Stimulated activated CD4-positive, alpha-beta T cell treated with anti-CD3 and anti-CD28 coated beads, TNF-alpha, amount 100 ng/mL, for 48 hours (primary cell): Measurements from ENCODE around the gene CEACAM16.

ENCODE experiments used
- DNase-seq, 3 donors: peaks; one replicate each; pipeline ENCODE4 v3.0.0-alpha.2; 2020; ENCODE audit warnings: low read depth in 3 of 3

Gene CEACAM16

DNA sequence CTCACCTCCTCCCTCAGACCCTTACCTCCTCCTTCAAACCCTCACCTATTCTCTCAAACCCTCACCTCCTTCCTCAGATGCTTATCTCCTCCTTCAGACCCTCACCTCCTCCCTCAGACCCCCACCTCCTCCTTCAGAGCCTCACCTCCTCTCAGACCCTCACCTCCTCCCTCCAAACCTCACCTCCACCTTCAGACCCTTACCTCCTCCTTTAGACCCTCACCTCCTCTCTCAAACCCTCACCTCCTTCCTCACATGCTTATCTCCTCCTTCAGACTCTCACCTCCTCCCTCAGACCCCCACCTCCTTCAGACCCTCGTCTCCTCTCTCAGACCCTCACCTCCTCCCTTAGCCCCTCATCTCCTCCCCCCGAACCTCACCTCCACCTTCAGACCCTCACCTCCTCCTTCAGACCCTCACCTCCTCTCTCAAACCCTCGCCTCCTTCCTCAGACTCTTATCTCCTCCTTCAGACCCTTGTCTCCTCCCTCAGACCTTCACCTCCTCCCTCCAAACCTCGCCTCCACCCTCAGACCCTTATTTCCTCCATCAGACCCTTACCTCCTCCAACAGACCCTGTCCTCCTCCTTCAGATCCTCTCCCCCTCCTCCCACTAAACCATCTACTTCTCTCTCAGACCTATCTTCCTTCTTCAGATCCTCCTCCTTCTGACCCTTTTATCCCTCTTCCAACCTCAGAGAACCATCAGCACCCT, 47.1 kb downstream of the CEACAM16 start:
- no peak for DNase-seq

DNA sequence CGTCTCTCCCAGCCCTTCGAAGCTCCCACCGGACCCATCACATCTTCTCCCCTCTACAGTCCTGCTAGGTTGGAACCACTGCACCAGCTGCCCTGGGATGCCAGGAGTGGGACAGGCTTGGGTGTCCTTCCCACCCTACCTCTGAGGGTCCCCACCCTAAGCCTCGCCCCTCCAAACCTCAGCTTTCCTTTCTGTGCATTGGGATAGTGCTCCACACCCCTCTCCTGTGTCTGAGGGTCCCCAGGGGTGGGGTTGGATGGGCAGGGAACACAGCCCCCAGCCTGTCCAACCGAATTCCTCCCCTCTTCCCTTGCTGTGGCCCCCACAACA, 47.6 kb downstream of the CEACAM16 start:
- no peak for DNase-seq

DNA sequence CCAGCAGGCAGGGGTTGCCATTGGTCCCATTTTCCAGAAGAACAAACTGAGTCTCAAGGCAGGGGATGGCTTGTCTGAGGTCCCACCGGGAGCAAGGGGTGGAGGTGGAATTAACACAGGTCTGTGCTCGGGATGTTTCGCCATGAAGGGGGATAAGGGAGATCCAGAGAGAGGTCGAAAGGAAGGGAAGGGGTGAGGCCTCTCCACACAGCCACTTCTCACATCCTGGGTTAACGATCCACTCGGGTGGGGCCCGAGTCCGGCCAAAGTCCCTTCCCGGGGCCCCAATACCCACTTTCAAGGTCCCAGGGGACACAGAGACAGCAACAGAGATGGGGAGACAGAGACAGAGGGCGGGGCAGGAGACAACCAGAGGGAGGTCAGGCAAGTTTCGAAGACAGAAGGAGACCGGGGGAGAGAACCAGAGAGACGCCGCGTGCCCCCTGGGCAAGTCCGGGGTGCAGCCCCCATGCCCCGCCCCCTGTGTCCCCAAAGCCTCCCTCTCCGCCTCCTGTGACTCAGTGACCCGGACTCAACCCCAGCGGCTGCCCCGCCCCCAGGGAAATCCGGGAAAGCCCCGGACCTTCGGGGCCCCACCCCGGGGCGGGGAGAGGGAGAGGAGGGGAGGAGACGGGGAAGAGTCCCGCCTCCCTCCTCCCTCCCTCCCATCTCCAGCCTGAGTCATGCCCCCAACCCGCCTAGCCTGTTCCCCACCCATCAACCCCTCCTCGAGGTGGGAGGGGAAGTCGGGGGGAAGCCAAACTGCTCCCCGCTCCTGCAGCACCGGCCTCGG, 48.2 kb downstream of the CEACAM16 start:
- DNase-seq, result peak; percentile 85 to 94 (median 86)

DNA sequence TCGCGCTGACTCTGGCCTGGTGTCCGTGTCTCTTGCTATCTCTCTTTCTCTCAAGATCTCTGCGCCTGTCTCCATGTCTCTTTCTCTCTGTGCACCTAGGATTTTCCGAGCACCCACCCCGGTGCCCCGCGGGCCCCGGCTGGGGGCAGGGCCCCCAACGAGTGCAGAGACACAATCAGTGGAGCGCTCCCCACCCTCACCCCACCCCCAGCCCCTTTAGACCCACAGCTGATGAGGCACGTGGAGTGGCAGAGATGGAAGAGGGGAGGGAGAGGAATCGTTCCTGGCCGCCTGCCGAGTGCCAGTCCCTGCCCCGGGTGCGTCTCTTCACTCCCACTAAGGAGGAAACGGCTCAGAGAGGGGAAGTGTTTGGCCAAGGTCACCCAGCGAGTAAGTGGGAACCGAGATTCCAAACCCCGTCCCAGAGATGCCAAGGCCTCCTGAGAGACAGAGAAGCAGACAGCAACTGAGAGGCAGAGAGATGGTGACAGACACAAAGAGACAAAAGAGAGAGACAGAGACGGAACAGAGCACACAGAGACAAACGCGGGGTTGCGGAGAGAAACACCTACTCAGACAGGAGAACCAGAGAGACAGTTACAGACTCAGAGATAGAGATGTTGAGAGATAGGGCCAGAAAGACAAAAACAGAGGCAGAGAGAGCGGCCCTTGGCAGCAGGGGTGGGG, 48.9 kb downstream of the CEACAM16 start:
- peak in 1 of 3 donors; percentile 38 for DNase-seq

GRCh38 chr19:44748426-44749254, 49.7 kb downstream of the CEACAM16 start, which contains the start of gene BCL3:
TSS of gene BCL3 (plus strand) at chr19:44748708. CDS start at chr19:44748791, 83 bp downstream.
- DNase-seq, result peak in 2 of 3 donors; percentile 35 to 68

DNA sequence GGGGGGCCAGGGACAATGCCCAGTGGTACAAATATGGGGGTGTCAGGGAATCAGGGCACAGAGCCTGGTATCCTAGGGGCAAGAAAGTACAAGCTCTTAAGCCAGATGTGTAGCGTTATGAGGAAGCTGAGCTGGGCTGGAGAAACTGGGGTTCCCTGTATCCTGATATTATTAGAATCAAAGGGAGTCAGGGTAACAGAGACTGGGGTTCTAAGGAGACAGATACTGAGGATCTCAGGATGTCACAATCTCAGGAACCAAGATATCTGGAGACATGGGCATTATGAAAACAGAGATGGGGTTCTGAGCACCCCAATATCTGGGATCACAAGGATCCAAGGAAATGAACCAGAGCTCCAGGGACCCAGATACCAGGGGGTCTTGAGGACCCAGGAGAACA, 50.3 kb downstream of the CEACAM16 start:
- DNase-seq, result no peak

- DNase-seq, result no peak
Measured at GRCh38 chr19:44749994-44750393, 51.0 kb downstream of the CEACAM16 start.

DNA sequence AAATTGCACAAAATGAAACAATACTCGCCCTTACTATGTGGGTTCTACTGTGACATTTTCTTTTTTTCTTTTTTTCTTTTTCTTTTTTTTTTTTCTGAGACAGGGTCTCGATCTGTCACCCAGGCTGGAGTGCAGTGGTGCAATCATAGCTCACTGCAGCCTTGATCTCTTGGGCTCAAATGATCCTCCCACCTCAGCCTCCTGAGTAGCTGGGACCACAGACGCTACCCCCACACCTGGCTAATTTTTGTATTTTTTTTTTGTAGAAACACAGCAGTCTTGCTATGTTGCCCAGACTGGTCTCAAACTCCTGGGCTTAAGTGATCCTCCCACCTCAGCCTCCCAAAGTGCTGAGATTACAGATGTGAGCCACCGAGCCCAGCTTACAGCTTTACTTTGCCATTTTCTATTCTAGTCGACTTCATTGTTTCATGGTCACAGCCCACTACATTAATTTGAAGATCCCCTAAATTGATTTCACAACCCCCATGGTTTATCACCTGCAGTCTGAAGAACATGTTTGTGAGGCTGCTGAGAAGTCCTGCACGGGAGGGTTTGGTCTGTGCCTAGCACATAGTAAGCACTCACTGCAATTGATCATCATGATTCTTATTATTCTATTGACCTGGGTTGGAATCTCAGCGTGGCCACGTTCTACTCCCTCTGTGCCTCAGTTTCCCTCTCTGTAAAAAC, 53.3 kb downstream of the CEACAM16 start:
- no peak for DNase-seq

DNA sequence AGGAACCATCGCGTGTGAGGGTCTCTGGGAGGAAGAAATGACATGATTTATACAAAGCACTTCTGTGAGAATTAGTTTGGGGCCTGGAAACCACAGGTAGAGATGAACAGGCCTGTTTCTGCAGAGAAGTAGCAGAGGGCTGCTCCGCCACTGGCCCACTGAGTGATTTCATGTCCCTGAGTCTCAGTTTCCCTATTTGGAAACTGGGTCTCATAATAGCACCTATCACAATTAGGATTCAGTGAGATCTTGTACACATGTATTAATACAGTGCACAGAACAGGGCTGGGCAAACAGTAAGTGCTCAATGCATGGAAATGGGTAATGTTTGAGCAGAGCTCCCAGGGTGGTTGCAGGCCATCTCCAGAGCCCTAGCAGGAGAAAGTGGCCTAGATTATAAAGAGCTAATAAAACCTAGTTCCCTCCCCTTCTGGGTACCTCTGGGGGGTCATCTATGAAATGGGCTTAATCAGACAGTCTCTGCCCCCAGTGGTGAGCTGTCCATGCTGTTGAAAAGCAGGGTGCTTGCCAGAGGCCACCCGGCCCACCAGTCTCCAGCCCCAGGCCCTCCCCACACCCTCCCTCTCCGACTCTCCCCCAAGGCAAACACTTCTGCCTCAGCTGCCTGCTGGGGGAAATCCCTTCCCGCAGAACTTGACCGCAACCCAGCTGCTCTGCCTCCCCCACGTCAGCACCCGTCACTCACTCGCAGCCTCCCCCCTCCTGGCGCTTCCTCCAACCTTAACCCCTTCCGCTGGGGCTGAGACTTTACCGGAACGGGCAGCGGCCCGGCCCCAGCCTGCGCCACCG, 54.1 kb downstream of the CEACAM16 start:
- DNase-seq, result peak; percentile 90 to 94 (median 93)

DNA sequence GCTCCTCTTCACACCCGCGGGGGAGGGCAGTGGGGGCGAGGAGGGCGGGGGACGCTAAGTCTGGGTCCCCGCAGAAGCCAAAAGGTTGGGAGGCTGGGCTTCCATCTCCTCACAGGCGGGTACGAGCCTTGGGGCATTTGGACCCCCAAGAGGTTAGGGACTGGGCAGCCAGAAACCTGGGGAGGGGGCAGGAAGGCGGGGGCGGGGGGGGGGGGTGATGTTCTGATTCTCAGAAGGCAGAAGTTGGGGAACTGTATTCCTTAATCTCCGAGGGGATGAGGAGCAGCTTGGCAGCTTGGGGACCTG, 54.6 kb downstream of the CEACAM16 start:
- no peak for DNase-seq

- peak; percentile 75 to 91 (median 75) for DNase-seq
Measured at GRCh38 chr19:44753932-44754749, 55.2 kb downstream of the CEACAM16 start.

DNA sequence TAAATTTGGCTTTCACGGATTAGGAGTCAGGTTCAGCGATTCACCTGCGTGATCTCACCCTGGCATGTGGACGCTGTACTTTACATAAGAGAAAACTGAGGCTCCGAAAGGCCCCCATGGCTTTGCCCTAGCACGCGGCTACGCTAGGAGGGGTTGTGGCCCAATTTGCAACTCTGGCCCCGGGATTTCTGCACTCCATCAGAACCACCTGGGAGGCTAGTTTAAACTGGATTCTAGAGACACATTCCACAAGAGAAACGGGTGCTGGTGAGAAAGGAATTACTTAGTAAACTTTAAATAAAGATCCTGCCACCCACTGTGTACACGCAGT, 55.8 kb downstream of the CEACAM16 start:
- DNase-seq, result no peak

DNA sequence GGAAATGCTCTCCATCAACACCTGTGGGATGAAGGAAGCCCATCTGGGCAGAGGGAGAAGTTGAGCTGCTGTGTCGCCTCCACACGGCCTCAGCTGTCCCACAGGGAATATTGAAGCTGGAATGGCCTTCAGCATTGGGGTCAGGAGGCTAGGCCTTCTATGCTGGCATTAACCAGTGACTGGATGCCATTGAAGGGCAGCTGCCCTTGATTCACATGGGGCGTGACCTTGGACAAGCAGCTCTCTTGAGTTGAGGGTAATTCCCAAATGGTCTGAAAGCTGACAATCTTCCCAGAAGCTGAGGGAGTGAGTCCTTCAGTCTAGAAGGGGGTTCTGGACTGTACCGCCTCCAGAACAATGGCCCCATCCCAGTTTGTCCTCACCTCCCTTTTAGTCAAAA, 56.3 kb downstream of the CEACAM16 start:
- DNase-seq, result no peak

DNA sequence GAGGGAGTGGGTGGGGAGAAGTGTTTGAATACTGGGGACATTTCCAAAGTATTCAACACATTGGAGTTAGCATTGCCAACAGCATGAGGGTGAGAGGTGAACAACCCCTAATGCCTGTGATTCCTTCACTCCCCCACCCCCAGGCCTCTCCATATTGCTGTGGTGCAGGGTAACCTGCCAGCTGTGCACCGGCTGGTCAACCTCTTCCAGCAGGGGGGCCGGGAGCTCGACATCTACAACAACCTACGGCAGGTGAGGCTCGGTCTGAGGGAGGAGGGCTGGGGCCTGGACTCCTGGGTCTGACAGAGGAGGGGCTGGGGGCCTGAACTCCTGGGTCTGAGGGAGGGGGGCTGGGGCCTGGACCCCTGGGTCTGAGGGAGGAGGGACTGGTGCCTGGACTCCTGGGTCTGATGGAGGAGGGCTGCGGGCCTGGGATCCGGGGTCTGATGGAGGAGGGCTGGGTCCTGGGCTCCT, 57.2 kb downstream of the CEACAM16 start:
- DNase-seq, result no peak

GRCh38 chr19:44757057-44757734, 58.2 kb downstream of the CEACAM16 start:
- no peak for DNase-seq

DNA sequence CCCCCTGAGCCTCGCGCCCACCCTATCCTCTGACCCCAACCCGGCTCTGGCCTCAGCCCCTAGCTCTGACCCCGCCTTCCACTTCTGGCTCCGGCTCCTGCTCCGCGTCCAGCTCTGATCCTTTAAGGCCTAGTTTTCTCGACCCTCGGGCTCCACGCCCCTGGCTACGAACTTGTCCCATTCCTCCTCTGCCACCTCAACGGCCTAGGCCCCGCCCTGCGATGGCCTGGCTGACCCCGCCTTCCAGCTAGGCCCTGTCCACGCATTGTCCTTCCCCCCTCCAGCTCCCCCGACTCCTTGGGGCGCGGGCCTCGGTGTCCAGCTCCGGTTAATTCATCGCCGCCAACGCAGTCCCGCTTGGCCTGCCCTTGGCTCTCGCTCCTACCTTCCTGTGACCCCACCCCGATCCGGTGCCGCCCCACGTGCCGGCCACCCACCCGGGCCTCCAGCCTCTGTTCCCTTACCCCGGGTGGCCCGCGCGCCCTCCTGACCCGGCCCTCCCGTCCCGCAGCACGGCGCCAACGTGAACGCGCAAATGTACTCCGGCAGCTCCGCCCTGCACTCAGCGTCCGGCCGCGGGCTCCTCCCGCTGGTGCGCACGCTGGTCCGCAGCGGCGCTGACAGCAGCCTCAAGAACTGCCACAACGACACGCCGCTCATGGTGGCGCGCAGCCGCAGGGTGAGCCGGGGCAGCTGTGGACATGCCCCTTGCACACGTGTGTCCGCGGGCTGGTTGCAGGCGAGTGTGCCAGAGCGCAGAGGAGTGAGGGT, 59.0 kb downstream of the CEACAM16 start:
- DNase-seq, result no peak

GRCh38 chr19:44758596-44758995, 59.6 kb downstream of the CEACAM16 start:
- no peak for DNase-seq

DNA sequence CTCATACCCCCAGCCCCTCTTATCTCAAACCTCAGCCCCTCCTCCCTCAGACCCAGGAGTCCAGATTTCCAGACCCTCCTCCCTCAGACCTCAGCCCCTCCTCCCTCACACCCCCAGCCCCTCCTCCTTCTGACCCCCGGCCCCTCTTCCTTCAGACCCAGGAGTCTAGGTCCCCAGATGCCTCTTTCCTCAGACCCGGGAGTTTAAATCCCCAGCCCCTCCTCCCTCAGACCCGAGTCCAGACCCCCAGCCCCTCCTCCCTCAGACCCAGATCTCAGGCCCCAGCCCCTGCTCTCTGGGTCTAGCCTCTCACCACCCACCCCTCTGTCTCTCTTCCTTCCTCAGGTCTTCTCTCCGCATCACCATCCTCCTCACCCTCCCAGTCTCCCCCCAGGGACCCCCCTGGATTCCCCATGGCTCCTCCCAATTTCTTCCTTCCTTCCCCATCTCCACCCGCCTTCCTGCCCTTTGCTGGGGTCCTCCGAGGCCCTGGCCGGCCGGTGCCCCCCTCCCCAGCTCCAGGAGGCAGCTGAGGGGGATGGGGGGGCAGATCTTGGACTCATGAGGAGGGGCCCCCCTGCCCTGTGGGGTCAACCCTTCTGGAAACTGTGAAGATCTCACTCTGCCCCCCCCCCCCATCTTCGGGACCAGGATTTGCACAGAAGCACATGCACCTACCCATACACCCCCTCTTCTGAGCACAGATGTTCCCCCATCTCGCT, 60.3 kb downstream of the CEACAM16 start:
- DNase-seq, result no peak
